Hepatocyte (in vitro differentiated cells): ENCODE results near the gene COBL. TPM values are rescaled to one million over a fixed set of nuclear protein-coding genes. Genes with fewer than 3 reads are reported as not detected.

Experiments used
- DNase-seq: peaks from one replicate; pipeline ENCODE4 v3.0.0-alpha.2; 2016; ENCODE audit warnings: low spot score
- H2AFZ ChIP-seq: fragments of 200-600 bp; sonication (generic); 2 replicates; pipeline ENCODE4 v1.6.0; 2016; ENCODE audit warnings: antibody characterized with exemption, mild to moderate bottlenecking
- H3K27ac ChIP-seq: fragments of 200-600 bp; sonication (generic); 2 replicates; pipeline ENCODE4 v1.5.1; 2016; ENCODE audit warnings: mild to moderate bottlenecking
- H3K27me3 ChIP-seq: fragments of 200-600 bp; sonication (generic); 2 replicates; pipeline ENCODE4 v1.6.1; 2016
- H3K36me3 ChIP-seq: fragments of 200-600 bp; sonication (generic); replicated peaks from 2 replicates; pipeline ENCODE4 v1.5.1; 2016; ENCODE audit warnings: low read depth; ENCODE audit not compliant: insufficient read depth
- H3K4me1 ChIP-seq: fragments of 200-600 bp; sonication (generic); 2 replicates; pipeline ENCODE4 v1.5.1; 2016; ENCODE audit warnings: mild to moderate bottlenecking, moderate library complexity; ENCODE audit not compliant: insufficient read depth
- H3K4me2 ChIP-seq: fragments of 200-600 bp; sonication (generic); 2 replicates; pipeline ENCODE4 v1.6.0; 2016
- H3K4me3 ChIP-seq: fragments of 200-600 bp; sonication (generic); 2 replicates; pipeline ENCODE4 v1.5.1; 2016; ENCODE audit warnings: mild to moderate bottlenecking
- H3K79me2 ChIP-seq: fragments of 200-600 bp; sonication (generic); 2 replicates; pipeline ENCODE4 v1.6.0; 2017; ENCODE audit warnings: mild to moderate bottlenecking
- H3K9me2 ChIP-seq: fragments of 200-600 bp; sonication (generic); replicated peaks from 2 replicates; pipeline ENCODE4 v1.6.0; 2017; ENCODE audit warnings: mild to moderate bottlenecking; ENCODE audit not compliant: insufficient read depth
- H3K9me3 ChIP-seq: fragments of 200-600 bp; sonication (generic); 2 replicates; pipeline ENCODE4 v1.5.1; 2016; ENCODE audit warnings: low read depth, mild to moderate bottlenecking
- H4K20me1 ChIP-seq: fragments of 200-600 bp; sonication (generic); 2 replicates; pipeline ENCODE4 v1.6.0; 2016; ENCODE audit warnings: mild to moderate bottlenecking; ENCODE audit not compliant: insufficient read depth, poor library complexity, severe bottlenecking
- CTCF ChIP-seq: fragments of 200-600 bp; sonication (generic); IDR thresholded peaks from 2 replicates; pipeline ENCODE4 v1.5.1; 2016; ENCODE audit warnings: antibody characterized with exemption, mild to moderate bottlenecking; ENCODE audit not compliant: poor library complexity
- EZH2 ChIP-seq: fragments of 200-600 bp; sonication (generic); IDR thresholded peaks from 2 replicates; pipeline ENCODE4 v1.6.1; 2016; ENCODE audit warnings: antibody characterized with exemption, mild to moderate bottlenecking, borderline replicate concordance
- EZH2phosphoT487 ChIP-seq: fragments of 200-600 bp; sonication (generic); IDR thresholded peaks from one replicate; pipeline ENCODE4 v1.6.1; 2018; ENCODE audit warnings: antibody characterized with exemption, mild to moderate bottlenecking, low read depth, moderate library complexity; ENCODE audit not compliant: unreplicated experiment, severe bottlenecking
- WGBS: methylation state at CpG from one replicate; pipeline ENCODE4 v1.1.6; 2016; ENCODE audit warnings: low lambda C conversion rate; ENCODE audit errors: missing lambda C conversion rate; 5-methylcytosine and 5-hydroxymethylcytosine counted together
- polyA plus RNA-seq: library from polyadenylated mRNA; unstranded; fragments of >200 nt; fragmentation: Nextera tagmentation; extraction: Ambion mirVana; gene quantifications from 2 replicates; pipeline ENCODE4 v1.2.1, GENCODE V29; 2016
- total RNA-seq: library from RNA; depleted of rRNA; stranded (reverse); fragments of >200 nt; gene quantifications from 2 replicates; pipeline ENCODE4 v1.2.3, GENCODE V29; 2014

COBL gene
- total and polyA plus RNA-seq, 2 experiments from 2014 or later = 7.8 to 20.5 TPM

GRCh38 chr7:51080216-51080615 is 236.4 kb downstream of the COBL start:
- H3K79me2 ChIP-seq = no peaks in the 10 kb centered on the region
- no peak overlapping the region for H3K27ac ChIP-seq
- no peak for DNase-seq
- peaks cover 6% of the 10 kb centered on the region for H3K4me1 ChIP-seq
- H3K9me3 ChIP-seq = no peaks in the 10 kb centered on the region
- no peak overlapping the region for H2AFZ ChIP-seq
- no peaks in the 10 kb centered on the region for H4K20me1 ChIP-seq
- WGBS = 86% methylated on average over 6 of the region's 6 CpGs
- TF ChIP-seq CTCF (no peak), EZH2phosphoT487 (no peak), EZH2 (no peak)
- H3K4me3 ChIP-seq = no peak overlapping the region
- no peaks in the 10 kb centered on the region for H3K36me3 ChIP-seq
- H3K4me2 ChIP-seq = no peak overlapping the region
- H3K9me2 ChIP-seq = no peaks in the 10 kb centered on the region
- no peaks in the 10 kb centered on the region for H3K27me3 ChIP-seq

- H2AFZ ChIP-seq = no peak overlapping the region
- no peaks in the 10 kb centered on the region for H3K9me3 ChIP-seq
- no peaks in the 10 kb centered on the region for H3K9me2 ChIP-seq
- no peak overlapping the region for H3K4me3 ChIP-seq
- peaks cover 6% of the 10 kb centered on the region for H3K4me1 ChIP-seq
- H3K79me2 ChIP-seq = no peaks in the 10 kb centered on the region
- TF ChIP-seq EZH2 (no peak), EZH2phosphoT487 (no peak), CTCF (no peak)
- WGBS = 89% methylated on average over 4 of the region's 4 CpGs
- H3K27me3 ChIP-seq = no peaks in the 10 kb centered on the region
- no peak overlapping the region for H3K4me2 ChIP-seq
- no peaks in the 10 kb centered on the region for H4K20me1 ChIP-seq
- no peak overlapping the region for H3K27ac ChIP-seq
- DNase-seq = no peak
- no peaks in the 10 kb centered on the region for H3K36me3 ChIP-seq
Observed at GRCh38 chr7:51079494-51079893, 237.1 kb downstream of the COBL start.

- WGBS = 97% methylated on average over 5 of the region's 5 CpGs
- H2AFZ ChIP-seq = no peak overlapping the region
- no peak for DNase-seq
- no peaks in the 10 kb centered on the region for H3K27me3 ChIP-seq
- H3K36me3 ChIP-seq = no peaks in the 10 kb centered on the region
- no peaks in the 10 kb centered on the region for H4K20me1 ChIP-seq
- H3K4me3 ChIP-seq = no peak overlapping the region
- TF ChIP-seq CTCF = no peak
- no peak for TF ChIP-seq EZH2phosphoT487
- TF ChIP-seq EZH2 = no peak
- H3K4me1 ChIP-seq = peaks cover 6% of the 10 kb centered on the region
- H3K27ac ChIP-seq = no peak overlapping the region
- H3K79me2 ChIP-seq = no peaks in the 10 kb centered on the region
- H3K9me2 ChIP-seq = no peaks in the 10 kb centered on the region
- no peak overlapping the region for H3K4me2 ChIP-seq
- H3K9me3 ChIP-seq = no peaks in the 10 kb centered on the region
Observed at GRCh38 chr7:51078653-51079052, 238.0 kb downstream of the COBL start.

- no peak overlapping the region for H3K27ac ChIP-seq
- WGBS = 92% methylated on average over 3 of the region's 3 CpGs
Observed at GRCh38 chr7:51077987-51078370, 238.6 kb downstream of the COBL start.

More at GRCh38 chr7:51077987-51078370, 238.6 kb downstream of the COBL start:
- no peak overlapping the region for H3K4me3 ChIP-seq
- no peaks in the 10 kb centered on the region for H4K20me1 ChIP-seq
- H3K9me2 ChIP-seq = no peaks in the 10 kb centered on the region
- DNase-seq = no peak
- no peaks in the 10 kb centered on the region for H3K79me2 ChIP-seq
- peaks cover 6% of the 10 kb centered on the region for H3K4me1 ChIP-seq
- no peaks in the 10 kb centered on the region for H3K36me3 ChIP-seq
- H3K9me3 ChIP-seq = no peaks in the 10 kb centered on the region
- no peak for TF ChIP-seq EZH2phosphoT487
- no peak for TF ChIP-seq CTCF
- no peak for TF ChIP-seq EZH2
- no peak overlapping the region for H3K4me2 ChIP-seq
- H3K27me3 ChIP-seq = no peaks in the 10 kb centered on the region
- H2AFZ ChIP-seq = no peak overlapping the region
